HCT116 (cell line): ENCODE data around the gene CACNA1A.

ENCODE experiments used
- CTCF ChIP-seq, 3 experiments: fragments of 200-600 bp in 1 of 3; sonication (generic) in 1 of 3; IDR thresholded peaks in 2 of 3; conservative IDR thresholded peaks in 1 of 3; 2 replicates each; pipeline ENCODE4 v1.5.1; 2012 to 2017; ENCODE audit warnings: low read depth in 2 of 3, low read length in 2 of 3, antibody characterized with exemption in 1 of 3, borderline replicate concordance in 1 of 3, control low read depth in 1 of 3, mild to moderate bottlenecking in 1 of 3, mixed read lengths in 1 of 3, mixed run types in 1 of 3, moderate library complexity in 1 of 3; ENCODE audit not compliant: insufficient read depth in 1 of 3
- MAX ChIP-seq: IDR thresholded peaks from 2 replicates; pipeline ENCODE4 v1.6.1; 2012

GRCh38 chr19:13337181-13337580 lies 169.1 kb downstream of the CACNA1A start:
- TF ChIP-seq MAX (no peak), CTCF (IDR thresholded peaks at IDR 0.05 in 2 of 3, conservative IDR thresholded peaks at IDR 0.05 in 1 of 3; ENCODE audit: borderline replicate concordance in 1 of 3, insufficient read depth in 1 of 3, low read depth in 2 of 3, low read length in 2 of 3) (no peak)
